HEK293 (cell line): Measurements from ENCODE around the gene TTC23.

Source experiments
- GLI4 ChIP-seq: fragments of 450-650 bp; formaldehyde crosslinking; IDR thresholded peaks from 2 replicates; pipeline ENCODE4 v1.5.1; 2016; ENCODE audit warnings: missing biosample characterization, missing genetic modification characterization
- GLIS2 ChIP-seq: fragments of 450-650 bp; formaldehyde crosslinking; IDR thresholded peaks from 2 replicates; pipeline ENCODE4 v1.5.1; 2016; ENCODE audit warnings: missing biosample characterization, missing genetic modification characterization
- HOXA7 ChIP-seq: sonication (generic); formaldehyde crosslinking; IDR thresholded peaks from 2 replicates; pipeline ENCODE4 v1.8.1; 2022; ENCODE audit warnings: missing genetic modification reagents, borderline replicate concordance
- KLF7 ChIP-seq: fragments of 450-650 bp; formaldehyde crosslinking; IDR thresholded peaks from 2 replicates; pipeline ENCODE4 v1.5.1; 2016; ENCODE audit warnings: missing biosample characterization, missing genetic modification characterization, borderline replicate concordance
- MEIS1 ChIP-seq: sonication (generic); formaldehyde crosslinking; IDR thresholded peaks from 2 replicates; pipeline ENCODE4 v1.8.1; 2022; ENCODE audit warnings: missing genetic modification reagents, mild to moderate bottlenecking, borderline replicate concordance
- RBAK ChIP-seq: fragments of 450-650 bp; formaldehyde crosslinking; IDR thresholded peaks from 2 replicates; pipeline ENCODE4 v1.5.1; 2016; ENCODE audit warnings: missing biosample characterization, missing genetic modification characterization
- TCF7L2 ChIP-seq: IDR thresholded peaks from 2 replicates; pipeline ENCODE4 v1.6.1; 2011; ENCODE audit warnings: low read depth, mild to moderate bottlenecking, inconsistent platforms, low read length, moderate library complexity, borderline replicate concordance
- WT1 ChIP-seq: fragments of 450-650 bp; formaldehyde crosslinking; IDR thresholded peaks from 2 replicates; pipeline ENCODE4 v1.5.1; 2016; ENCODE audit warnings: missing biosample characterization, missing genetic modification characterization
- ZBTB44 ChIP-seq: fragments of 450-650 bp; IDR thresholded peaks from 2 replicates; pipeline ENCODE4 v1.5.1; 2018; ENCODE audit warnings: missing biosample characterization, mild to moderate bottlenecking, missing genetic modification characterization
- ZFHX2 ChIP-seq: fragments of 450-650 bp; formaldehyde crosslinking; conservative IDR thresholded peaks from 2 replicates; pipeline ENCODE4 v1.5.1; 2016; ENCODE audit warnings: missing biosample characterization, missing genetic modification characterization
- ZNF112 ChIP-seq: fragments of 450-650 bp; formaldehyde crosslinking; IDR thresholded peaks from 2 replicates; pipeline ENCODE4 v1.5.0; 2017; ENCODE audit warnings: missing biosample characterization, missing genetic modification characterization
- ZNF132 ChIP-seq: fragments of 450-650 bp; formaldehyde crosslinking; IDR thresholded peaks from 2 replicates; pipeline ENCODE4 v1.5.1; 2017; ENCODE audit warnings: missing biosample characterization, missing genetic modification characterization, borderline replicate concordance
- ZNF148 ChIP-seq: fragments of 450-650 bp; formaldehyde crosslinking; IDR thresholded peaks from 2 replicates; pipeline ENCODE4 v1.5.0; 2017; ENCODE audit warnings: missing biosample characterization, missing genetic modification characterization, borderline replicate concordance
- ZNF169 ChIP-seq: fragments of 450-650 bp; formaldehyde crosslinking; IDR thresholded peaks from 2 replicates; pipeline ENCODE4 v1.5.1; 2016; ENCODE audit warnings: missing biosample characterization, missing genetic modification characterization
- ZNF175 ChIP-seq: fragments of 450-650 bp; formaldehyde crosslinking; IDR thresholded peaks from 2 replicates; pipeline ENCODE4 v1.5.1; 2016; ENCODE audit warnings: missing biosample characterization, missing genetic modification characterization
- ZNF292 ChIP-seq: fragments of 450-650 bp; formaldehyde crosslinking; IDR thresholded peaks from 2 replicates; pipeline ENCODE4 v1.5.1; 2016; ENCODE audit warnings: low read depth, missing biosample characterization, missing genetic modification characterization, borderline replicate concordance
- ZNF302 ChIP-seq: fragments of 450-650 bp; formaldehyde crosslinking; IDR thresholded peaks from 2 replicates; pipeline ENCODE4 v1.5.1; 2016; ENCODE audit warnings: missing biosample characterization, missing genetic modification characterization, low read depth
- ZNF324 ChIP-seq: fragments of 450-650 bp; formaldehyde crosslinking; IDR thresholded peaks from 2 replicates; pipeline ENCODE4 v1.5.1; 2016; ENCODE audit warnings: missing biosample characterization, missing genetic modification characterization
- ZNF404 ChIP-seq: fragments of 450-650 bp; formaldehyde crosslinking; IDR thresholded peaks from 2 replicates; pipeline ENCODE4 v1.5.1; 2017; ENCODE audit warnings: missing biosample characterization, missing genetic modification characterization
- ZNF433 ChIP-seq: fragments of 450-650 bp; formaldehyde crosslinking; IDR thresholded peaks from 2 replicates; pipeline ENCODE4 v1.5.1; 2016; ENCODE audit warnings: missing biosample characterization, missing genetic modification characterization, low read depth
- ZNF513 ChIP-seq: fragments of 450-650 bp; IDR thresholded peaks from 2 replicates; pipeline ENCODE4 v1.5.1; 2018; ENCODE audit warnings: missing biosample characterization, missing genetic modification characterization
- ZNF514 ChIP-seq: fragments of 450-650 bp; formaldehyde crosslinking; IDR thresholded peaks from 2 replicates; pipeline ENCODE4 v1.5.1; 2016; ENCODE audit warnings: missing biosample characterization, missing genetic modification characterization
- ZNF549 ChIP-seq: fragments of 450-650 bp; IDR thresholded peaks from 2 replicates; pipeline ENCODE4 v1.5.1; 2018; ENCODE audit warnings: missing biosample characterization, missing genetic modification characterization, mild to moderate bottlenecking, inconsistent platforms, moderate library complexity
- ZNF600 ChIP-seq: fragments of 450-650 bp; formaldehyde crosslinking; IDR thresholded peaks from 2 replicates; pipeline ENCODE4 v1.5.1; 2016; ENCODE audit warnings: missing biosample characterization, missing genetic modification characterization
- ZNF621 ChIP-seq: fragments of 450-650 bp; formaldehyde crosslinking; IDR thresholded peaks from 2 replicates; pipeline ENCODE4 v1.5.1; 2017; ENCODE audit warnings: missing biosample characterization, missing genetic modification characterization
- ZNF624 ChIP-seq: fragments of 450-650 bp; formaldehyde crosslinking; IDR thresholded peaks from 2 replicates; pipeline ENCODE4 v1.5.1; 2017; ENCODE audit warnings: missing biosample characterization, missing genetic modification characterization
- ZNF626 ChIP-seq: fragments of 450-650 bp; sonication (Bioruptor Pico); formaldehyde crosslinking; IDR thresholded peaks from 2 replicates; pipeline ENCODE4 v1.5.1; 2018; ENCODE audit warnings: missing biosample characterization, missing genetic modification characterization, inconsistent platforms
- ZNF654 ChIP-seq: fragments of 450-650 bp; formaldehyde crosslinking; IDR thresholded peaks from 2 replicates; pipeline ENCODE4 v1.5.1; 2016; ENCODE audit warnings: low read depth, missing biosample characterization, missing genetic modification characterization
- ZNF670 ChIP-seq: fragments of 450-650 bp; formaldehyde crosslinking; IDR thresholded peaks from 2 replicates; pipeline ENCODE4 v1.5.1; 2016; ENCODE audit warnings: missing biosample characterization, missing genetic modification characterization, low read depth
- ZNF76 ChIP-seq: fragments of 450-650 bp; formaldehyde crosslinking; IDR thresholded peaks from 2 replicates; pipeline ENCODE4; 2016; ENCODE audit warnings: low read depth, missing biosample characterization, missing genetic modification characterization, borderline replicate concordance
- TF ChIP-seq, protein P1 (sequence below): fragments of 450-650 bp; formaldehyde crosslinking; IDR thresholded peaks from 2 replicates; pipeline ENCODE4 v1.5.1; 2017; ENCODE audit warnings: missing biosample characterization, missing genetic modification characterization
- TF ChIP-seq, protein P2 (sequence below): fragments of 450-650 bp; formaldehyde crosslinking; IDR thresholded peaks from 2 replicates; pipeline ENCODE4 v1.5.1; 2016; ENCODE audit warnings: missing biosample characterization, missing genetic modification characterization

Gene TTC23

GRCh38 chr15:99104788-99105513 is 144.4 kb downstream of the TTC23 start, which contains the start of gene SYNM (continued):
- TF ChIP-seq ZNF302 (tag by site-specific recombination): no peak
- TF ChIP-seq GLIS2 (tag by site-specific recombination): peak; percentile 19; the same call in 1 of the 2 replicates
- no peak for TF ChIP-seq ZNF292 (tag by site-specific recombination)
- TF ChIP-seq ZNF670 (tag by site-specific recombination): no peak
- no peak for TF ChIP-seq ZNF175
- TF ChIP-seq ZNF76 (tag by site-specific recombination): peak; percentile 37; the same call in 1 of the 2 replicates
- no peak for TF ChIP-seq MEIS1 (CRISPR knock-in tag)
- TF ChIP-seq, protein P1, sequence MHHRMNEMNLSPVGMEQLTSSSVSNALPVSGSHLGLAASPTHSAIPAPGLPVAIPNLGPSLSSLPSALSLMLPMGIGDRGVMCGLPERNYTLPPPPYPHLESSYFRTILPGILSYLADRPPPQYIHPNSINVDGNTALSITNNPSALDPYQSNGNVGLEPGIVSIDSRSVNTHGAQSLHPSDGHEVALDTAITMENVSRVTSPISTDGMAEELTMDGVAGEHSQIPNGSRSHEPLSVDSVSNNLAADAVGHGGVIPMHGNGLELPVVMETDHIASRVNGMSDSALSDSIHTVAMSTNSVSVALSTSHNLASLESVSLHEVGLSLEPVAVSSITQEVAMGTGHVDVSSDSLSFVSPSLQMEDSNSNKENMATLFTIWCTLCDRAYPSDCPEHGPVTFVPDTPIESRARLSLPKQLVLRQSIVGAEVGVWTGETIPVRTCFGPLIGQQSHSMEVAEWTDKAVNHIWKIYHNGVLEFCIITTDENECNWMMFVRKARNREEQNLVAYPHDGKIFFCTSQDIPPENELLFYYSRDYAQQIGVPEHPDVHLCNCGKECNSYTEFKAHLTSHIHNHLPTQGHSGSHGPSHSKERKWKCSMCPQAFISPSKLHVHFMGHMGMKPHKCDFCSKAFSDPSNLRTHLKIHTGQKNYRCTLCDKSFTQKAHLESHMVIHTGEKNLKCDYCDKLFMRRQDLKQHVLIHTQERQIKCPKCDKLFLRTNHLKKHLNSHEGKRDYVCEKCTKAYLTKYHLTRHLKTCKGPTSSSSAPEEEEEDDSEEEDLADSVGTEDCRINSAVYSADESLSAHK (tag by site-specific recombination): no peak
- TF ChIP-seq ZBTB44 (tag by site-specific recombination): peak; percentile 44; the same call in 1 of the 2 replicates
- TF ChIP-seq, protein P2, sequence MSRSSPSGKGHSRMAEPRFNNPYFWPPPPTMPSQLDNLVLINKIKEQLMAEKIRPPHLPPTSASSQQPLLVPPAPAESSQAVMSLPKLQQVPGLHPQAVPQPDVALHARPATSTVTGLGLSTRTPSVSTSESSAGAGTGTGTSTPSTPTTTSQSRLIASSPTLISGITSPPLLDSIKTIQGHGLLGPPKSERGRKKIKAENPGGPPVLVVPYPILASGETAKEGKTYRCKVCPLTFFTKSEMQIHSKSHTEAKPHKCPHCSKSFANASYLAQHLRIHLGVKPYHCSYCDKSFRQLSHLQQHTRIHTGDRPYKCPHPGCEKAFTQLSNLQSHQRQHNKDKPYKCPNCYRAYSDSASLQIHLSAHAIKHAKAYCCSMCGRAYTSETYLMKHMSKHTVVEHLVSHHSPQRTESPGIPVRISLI (tag by site-specific recombination): no peak
- no peak for TF ChIP-seq ZNF169 (tag by site-specific recombination)
- TF ChIP-seq ZNF624 (tag by site-specific recombination): no peak
- TF ChIP-seq ZNF404 (tag by site-specific recombination): no peak
- no peak for TF ChIP-seq KLF7 (tag by site-specific recombination)
- no peak for TF ChIP-seq RBAK (tag by site-specific recombination)
- no peak for TF ChIP-seq TCF7L2
- no peak for TF ChIP-seq ZNF112 (tag by site-specific recombination)
- TF ChIP-seq ZNF513 (tag by site-specific recombination): no peak
- TF ChIP-seq ZNF132 (tag by site-specific recombination): no peak
- no peak for TF ChIP-seq ZNF621
- no peak for TF ChIP-seq ZNF549 (tag by site-specific recombination)
- no peak for TF ChIP-seq ZNF626
- no peak for TF ChIP-seq ZNF514 (tag by site-specific recombination)
- no peak for TF ChIP-seq WT1 (tag by site-specific recombination)
- no peak for TF ChIP-seq ZNF148
- no peak for TF ChIP-seq ZNF433 (tag by site-specific recombination)
- TF ChIP-seq ZNF324 (tag by site-specific recombination): peak; percentile 67; the same call in 1 of the 2 replicates
- TF ChIP-seq ZFHX2 (tag by site-specific recombination): no peak
- TF ChIP-seq HOXA7: no peak
- TF ChIP-seq ZNF654: no peak
- peak; percentile 83 for TF ChIP-seq ZNF600 (tag by site-specific recombination)
- no peak for TF ChIP-seq GLI4
